GM12878 (cell line): Measurements from ENCODE around the gene PDLIM5. TPM values are rescaled to one million over a fixed set of nuclear protein-coding genes. Genes with fewer than 3 reads are reported as not detected.
A peak's percentile ranks its signal among the peaks of the same experiment; 100 is the strongest.

ENCODE experiments used
- ASH2L ChIP-seq: fragments of 300-600, 200-600 bp; sonication (generic); IDR thresholded peaks from 2 replicates; pipeline ENCODE4 v1.6.1; 2017; ENCODE audit warnings: low read depth, mild to moderate bottlenecking, borderline replicate concordance
- ELK1 ChIP-seq: IDR thresholded peaks from 2 replicates; pipeline ENCODE4 v1.6.1; 2012; ENCODE audit warnings: low read depth, low read length, improper control_type of control experiment
- FOXK2 ChIP-seq: fragments of 450-650 bp; IDR thresholded peaks from 2 replicates; pipeline ENCODE4 v1.6.1; 2017; ENCODE audit warnings: mild to moderate bottlenecking, moderate library complexity
- FOXM1 ChIP-seq: IDR thresholded peaks from 2 replicates; pipeline ENCODE4 v1.6.1; 2012; ENCODE audit warnings: low read depth, mild to moderate bottlenecking, inconsistent platforms, low read length, moderate library complexity
- KAT2A ChIP-seq: conservative IDR thresholded peaks from 2 replicates; pipeline ENCODE4 v1.6.1; 2011; ENCODE audit warnings: low read depth, low read length; ENCODE audit not compliant: control insufficient read depth
- MTA3 ChIP-seq: IDR thresholded peaks from 2 replicates; pipeline ENCODE4 v1.6.1; 2012; ENCODE audit warnings: low read length, inconsistent platforms, borderline replicate concordance
- NFYB ChIP-seq: IDR thresholded peaks from 2 replicates; pipeline ENCODE4 v1.6.1; 2011; ENCODE audit warnings: low read depth, mild to moderate bottlenecking, low read length, improper control_type of control experiment, moderate library complexity; ENCODE audit not compliant: insufficient read depth
- STAT1 ChIP-seq: fragments of 450-650 bp; conservative IDR thresholded peaks from 2 replicates; pipeline ENCODE4 v1.6.1; 2014; ENCODE audit warnings: antibody characterized with exemption, mild to moderate bottlenecking
- TAF1 ChIP-seq: IDR thresholded peaks from 2 replicates; pipeline ENCODE4 v1.6.1; 2011; ENCODE audit warnings: mild to moderate bottlenecking, low read depth, low read length, borderline replicate concordance
- ZBTB11 ChIP-seq: fragments of 450-650 bp; formaldehyde crosslinking; IDR thresholded peaks from 2 replicates; pipeline ENCODE4 v1.5.0; 2022; ENCODE audit warnings: mild to moderate bottlenecking, missing genetic modification characterization
- polyA plus RNA-seq, 11 experiments: library from polyadenylated mRNA; depleted of rRNA in 4 of 11; unstranded in 6 of 11; stranded (reverse) in 5 of 11; fragments of >200 nt; fragmentation: Nextera tagmentation in 4 of 11; fragmentation: Illumina TruSeq in 1 of 11; extraction: Ambion mirVana in 4 of 11; extraction: Trizol in 1 of 11; gene quantifications; 1 replicate in 1 of 11; 2 replicates in 10 of 11; pipeline versions ENCODE4 v1.2.1 to v1.2.3, GENCODE V29; 2011 to 2016; ENCODE audit warnings: inconsistent platforms in 2 of 11, missing spikeins in 2 of 11, low read depth in 1 of 11
- total RNA-seq, 4 experiments: library from RNA; depleted of rRNA in 3 of 4; stranded (reverse); fragments of >200 nt in 3 of 4; fragmentation: Illumina TruSeq in 1 of 4; extraction: Trizol in 1 of 4; gene quantifications; 2 replicates each; pipeline versions ENCODE4 v1.2.1 to v1.2.3, GENCODE V29; 2013 to 2021
- TF ChIP-seq, protein P1 (sequence below): fragments of 450-650 bp; conservative IDR thresholded peaks from 2 replicates; pipeline ENCODE4 v1.6.1; 2017; ENCODE audit warnings: mild to moderate bottlenecking, moderate library complexity
- TF ChIP-seq, protein P2 (sequence below): IDR thresholded peaks from 2 replicates; pipeline ENCODE4 v1.6.1; 2012; ENCODE audit warnings: mild to moderate bottlenecking, low read depth, low read length
- TF ChIP-seq, protein P3 (sequence below): fragments of 450-650 bp; formaldehyde crosslinking; IDR thresholded peaks from 2 replicates; pipeline ENCODE4 v1.4.0; 2020; ENCODE audit warnings: mild to moderate bottlenecking, moderate library complexity

PDLIM5 gene
- total and polyA plus RNA-seq, 10 of the 15 experiments (the other 5 are each of a cell fraction or from before 2014, with no cell fraction given), result 10.0 to 52.9 (median 20.7) TPM

DNA sequence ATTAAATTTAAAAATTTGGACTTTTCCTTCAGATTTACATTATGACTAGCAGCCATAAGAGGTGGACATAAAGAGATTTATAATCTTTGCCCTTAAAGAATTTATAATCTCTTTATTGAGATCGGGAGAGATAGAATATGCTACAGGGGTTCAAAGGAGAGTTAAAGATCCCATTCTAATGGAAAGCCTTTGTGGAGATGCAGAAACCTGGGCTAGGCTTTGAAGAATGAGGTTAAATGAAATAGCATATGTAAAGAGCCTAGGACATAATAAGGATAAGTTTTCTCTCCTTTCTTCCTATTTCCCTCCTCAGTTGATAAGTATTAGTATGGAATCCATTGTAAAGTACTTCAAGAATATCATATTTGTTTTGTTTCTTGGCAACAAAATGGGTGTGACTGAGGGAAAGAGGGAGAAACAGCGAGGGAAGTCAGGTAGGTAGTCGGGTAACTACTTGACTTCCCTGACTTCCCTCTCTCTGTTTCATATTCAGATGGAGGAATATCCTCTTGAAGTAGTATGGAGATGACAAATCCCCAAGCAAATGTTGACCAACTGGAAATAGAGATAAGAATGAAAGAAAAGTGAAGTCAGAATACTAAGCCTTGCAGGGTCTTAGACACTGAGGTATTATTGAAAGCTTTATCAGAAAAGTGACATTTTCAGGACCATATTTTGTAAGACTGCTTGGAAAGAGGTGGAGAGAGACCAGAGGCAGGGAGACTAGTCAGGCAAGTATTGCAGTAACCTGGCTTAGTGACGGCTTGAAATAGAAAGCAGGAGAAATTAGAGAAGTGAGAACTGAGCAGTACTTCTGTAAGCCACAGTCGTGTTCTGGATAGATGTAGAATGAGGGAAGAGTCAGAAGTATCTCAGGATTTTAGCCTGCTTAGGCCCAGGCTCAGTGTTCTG lies 82.9 kb downstream of the PDLIM5 start (continued):
- TF ChIP-seq STAT1 (no peak), FOXK2 (no peak), TAF1 (no peak), ELK1 (no peak), MTA3 (no peak), KAT2A (no peak), ZBTB11 (no peak), ASH2L (no peak), NFYB (no peak), FOXM1 (peak; percentile 13; the same call in 1 of the 2 replicates)
- TF ChIP-seq, protein P1, sequence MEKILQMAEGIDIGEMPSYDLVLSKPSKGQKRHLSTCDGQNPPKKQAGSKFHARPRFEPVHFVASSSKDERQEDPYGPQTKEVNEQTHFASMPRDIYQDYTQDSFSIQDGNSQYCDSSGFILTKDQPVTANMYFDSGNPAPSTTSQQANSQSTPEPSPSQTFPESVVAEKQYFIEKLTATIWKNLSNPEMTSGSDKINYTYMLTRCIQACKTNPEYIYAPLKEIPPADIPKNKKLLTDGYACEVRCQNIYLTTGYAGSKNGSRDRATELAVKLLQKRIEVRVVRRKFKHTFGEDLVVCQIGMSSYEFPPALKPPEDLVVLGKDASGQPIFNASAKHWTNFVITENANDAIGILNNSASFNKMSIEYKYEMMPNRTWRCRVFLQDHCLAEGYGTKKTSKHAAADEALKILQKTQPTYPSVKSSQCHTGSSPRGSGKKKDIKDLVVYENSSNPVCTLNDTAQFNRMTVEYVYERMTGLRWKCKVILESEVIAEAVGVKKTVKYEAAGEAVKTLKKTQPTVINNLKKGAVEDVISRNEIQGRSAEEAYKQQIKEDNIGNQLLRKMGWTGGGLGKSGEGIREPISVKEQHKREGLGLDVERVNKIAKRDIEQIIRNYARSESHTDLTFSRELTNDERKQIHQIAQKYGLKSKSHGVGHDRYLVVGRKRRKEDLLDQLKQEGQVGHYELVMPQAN, result no peak
- TF ChIP-seq, protein P2, sequence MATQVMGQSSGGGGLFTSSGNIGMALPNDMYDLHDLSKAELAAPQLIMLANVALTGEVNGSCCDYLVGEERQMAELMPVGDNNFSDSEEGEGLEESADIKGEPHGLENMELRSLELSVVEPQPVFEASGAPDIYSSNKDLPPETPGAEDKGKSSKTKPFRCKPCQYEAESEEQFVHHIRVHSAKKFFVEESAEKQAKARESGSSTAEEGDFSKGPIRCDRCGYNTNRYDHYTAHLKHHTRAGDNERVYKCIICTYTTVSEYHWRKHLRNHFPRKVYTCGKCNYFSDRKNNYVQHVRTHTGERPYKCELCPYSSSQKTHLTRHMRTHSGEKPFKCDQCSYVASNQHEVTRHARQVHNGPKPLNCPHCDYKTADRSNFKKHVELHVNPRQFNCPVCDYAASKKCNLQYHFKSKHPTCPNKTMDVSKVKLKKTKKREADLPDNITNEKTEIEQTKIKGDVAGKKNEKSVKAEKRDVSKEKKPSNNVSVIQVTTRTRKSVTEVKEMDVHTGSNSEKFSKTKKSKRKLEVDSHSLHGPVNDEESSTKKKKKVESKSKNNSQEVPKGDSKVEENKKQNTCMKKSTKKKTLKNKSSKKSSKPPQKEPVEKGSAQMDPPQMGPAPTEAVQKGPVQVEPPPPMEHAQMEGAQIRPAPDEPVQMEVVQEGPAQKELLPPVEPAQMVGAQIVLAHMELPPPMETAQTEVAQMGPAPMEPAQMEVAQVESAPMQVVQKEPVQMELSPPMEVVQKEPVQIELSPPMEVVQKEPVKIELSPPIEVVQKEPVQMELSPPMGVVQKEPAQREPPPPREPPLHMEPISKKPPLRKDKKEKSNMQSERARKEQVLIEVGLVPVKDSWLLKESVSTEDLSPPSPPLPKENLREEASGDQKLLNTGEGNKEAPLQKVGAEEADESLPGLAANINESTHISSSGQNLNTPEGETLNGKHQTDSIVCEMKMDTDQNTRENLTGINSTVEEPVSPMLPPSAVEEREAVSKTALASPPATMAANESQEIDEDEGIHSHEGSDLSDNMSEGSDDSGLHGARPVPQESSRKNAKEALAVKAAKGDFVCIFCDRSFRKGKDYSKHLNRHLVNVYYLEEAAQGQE, result no peak
- TF ChIP-seq, protein P3, sequence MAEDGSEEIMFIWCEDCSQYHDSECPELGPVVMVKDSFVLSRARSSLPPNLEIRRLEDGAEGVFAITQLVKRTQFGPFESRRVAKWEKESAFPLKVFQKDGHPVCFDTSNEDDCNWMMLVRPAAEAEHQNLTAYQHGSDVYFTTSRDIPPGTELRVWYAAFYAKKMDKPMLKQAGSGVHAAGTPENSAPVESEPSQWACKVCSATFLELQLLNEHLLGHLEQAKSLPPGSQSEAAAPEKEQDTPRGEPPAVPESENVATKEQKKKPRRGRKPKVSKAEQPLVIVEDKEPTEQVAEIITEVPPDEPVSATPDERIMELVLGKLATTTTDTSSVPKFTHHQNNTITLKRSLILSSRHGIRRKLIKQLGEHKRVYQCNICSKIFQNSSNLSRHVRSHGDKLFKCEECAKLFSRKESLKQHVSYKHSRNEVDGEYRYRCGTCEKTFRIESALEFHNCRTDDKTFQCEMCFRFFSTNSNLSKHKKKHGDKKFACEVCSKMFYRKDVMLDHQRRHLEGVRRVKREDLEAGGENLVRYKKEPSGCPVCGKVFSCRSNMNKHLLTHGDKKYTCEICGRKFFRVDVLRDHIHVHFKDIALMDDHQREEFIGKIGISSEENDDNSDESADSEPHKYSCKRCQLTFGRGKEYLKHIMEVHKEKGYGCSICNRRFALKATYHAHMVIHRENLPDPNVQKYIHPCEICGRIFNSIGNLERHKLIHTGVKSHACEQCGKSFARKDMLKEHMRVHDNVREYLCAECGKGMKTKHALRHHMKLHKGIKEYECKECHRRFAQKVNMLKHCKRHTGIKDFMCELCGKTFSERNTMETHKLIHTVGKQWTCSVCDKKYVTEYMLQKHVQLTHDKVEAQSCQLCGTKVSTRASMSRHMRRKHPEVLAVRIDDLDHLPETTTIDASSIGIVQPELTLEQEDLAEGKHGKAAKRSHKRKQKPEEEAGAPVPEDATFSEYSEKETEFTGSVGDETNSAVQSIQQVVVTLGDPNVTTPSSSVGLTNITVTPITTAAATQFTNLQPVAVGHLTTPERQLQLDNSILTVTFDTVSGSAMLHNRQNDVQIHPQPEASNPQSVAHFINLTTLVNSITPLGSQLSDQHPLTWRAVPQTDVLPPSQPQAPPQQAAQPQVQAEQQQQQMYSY (CRISPR knock-in tag), result no peak
